HG03378 (cell line): ENCODE measurements around the gene XAGE3.
"Not testable (repeated sequence)": the region's sequence is repeated elsewhere in the genome, so short reads cannot be mapped to it uniquely, and the experiment has no call there.

Source experiments
- ATAC-seq: cut with Tn5 transposase; IDR thresholded peaks from one replicate; pipeline ENCODE4 v1.9.1; 2021; ENCODE audit warnings: mild to moderate bottlenecking, moderate library complexity; ENCODE audit not compliant: unreplicated experiment

The XAGE3 gene

GRCh38 chrX:52867610-52868348, at the start of gene XAGE3:
TSS of gene XAGE3 (minus strand) at chrX:52868083. CDS start at chrX:52867133, 950 bp downstream.
- ATAC-seq, result no peak

GRCh38 chrX:52914704-52915103, 46.8 kb upstream of the XAGE3 start:
- ATAC-seq, result not testable (repeated sequence)

GRCh38 chrX:52913681-52914080, 45.8 kb upstream of the XAGE3 start:
- not testable (repeated sequence) for ATAC-seq

- not testable (repeated sequence) for ATAC-seq
Measured at GRCh38 chrX:52909313-52909969, 41.6 kb upstream of the XAGE3 start.

- not testable (repeated sequence) for ATAC-seq
Measured at GRCh38 chrX:52907900-52908299, 40.0 kb upstream of the XAGE3 start.

- not testable (repeated sequence) for ATAC-seq
Measured at GRCh38 chrX:52907137-52907536, 39.3 kb upstream of the XAGE3 start.

- ATAC-seq, result not testable (repeated sequence)
Measured at GRCh38 chrX:52906072-52906471, 38.2 kb upstream of the XAGE3 start.

GRCh38 chrX:52905531-52905930, 37.6 kb upstream of the XAGE3 start:
- ATAC-seq, result not testable (repeated sequence)

- ATAC-seq, result peak; percentile 78
Measured at GRCh38 chrX:52896855-52897709, 29.2 kb upstream of the XAGE3 start, which contains the start of gene FAM156B. TSS of gene FAM156B (plus strand) at chrX:52897330. CDS start at chrX:52907226, 9,896 bp downstream.

- ATAC-seq, result peak; percentile 24
Measured at GRCh38 chrX:52896438-52896837, 28.6 kb upstream of the XAGE3 start.

GRCh38 chrX:52888090-52888489, 20.2 kb upstream of the XAGE3 start:
- ATAC-seq, result not testable (repeated sequence)

GRCh38 chrX:52887459-52887858, 19.6 kb upstream of the XAGE3 start:
- not testable (repeated sequence) for ATAC-seq

- not testable (repeated sequence) for ATAC-seq
Measured at GRCh38 chrX:52876386-52876785, 8.5 kb upstream of the XAGE3 start.

- ATAC-seq, result not testable (repeated sequence)
Measured at GRCh38 chrX:52875436-52875835, 7.6 kb upstream of the XAGE3 start.

- no peak for ATAC-seq
Measured at GRCh38 chrX:52874661-52875060, 6.8 kb upstream of the XAGE3 start.

- not testable (repeated sequence) for ATAC-seq
Measured at GRCh38 chrX:52873825-52874224, 5.9 kb upstream of the XAGE3 start.

GRCh38 chrX:52870046-52870445, 2.2 kb upstream of the XAGE3 start:
- ATAC-seq, result no peak

GRCh38 chrX:52865343-52865998, 2.4 kb downstream of the XAGE3 start:
- no peak for ATAC-seq

GRCh38 chrX:52856991-52857525, 10.8 kb downstream of the XAGE3 start:
- not testable (repeated sequence) for ATAC-seq

- no peak for ATAC-seq
Measured at GRCh38 chrX:52852110-52852860, 15.6 kb downstream of the XAGE3 start.
